Left ventricle myocardium inferior (tissue), 1 donor: Measurements from ENCODE around the gene CANT1. TPM values are rescaled to one million over a fixed set of nuclear protein-coding genes. Genes with fewer than 3 reads are reported as not detected.

Experiments used
- DNase-seq: peaks from one replicate; pipeline ENCODE4 v3.0.0-alpha.2; 2020
- H3K27ac ChIP-seq: fragments of 200-600 bp; replicated peaks from 2 replicates; pipeline ENCODE4 v1.8.0; 2021
- H3K27me3 ChIP-seq: fragments of 200-600 bp; 2 replicates; pipeline ENCODE4 v1.8.0; 2021; ENCODE audit warnings: low read depth
- H3K36me3 ChIP-seq: fragments of 200-600 bp; 2 replicates; pipeline ENCODE4 v1.8.0; 2021
- H3K4me1 ChIP-seq: fragments of 200-600 bp; 2 replicates; pipeline ENCODE4 v1.8.0; 2021
- H3K4me3 ChIP-seq: fragments of 200-600 bp; 2 replicates; pipeline ENCODE4 v1.8.0; 2021; ENCODE audit warnings: mild to moderate bottlenecking, moderate library complexity
- H3K9me3 ChIP-seq: fragments of 200-600 bp; replicated peaks from 2 replicates; pipeline ENCODE4 v1.8.0; 2021
- CTCF ChIP-seq: fragments of 200-600 bp; IDR thresholded peaks from 2 replicates; pipeline ENCODE4 v1.8.0; 2021; ENCODE audit warnings: antibody characterized with exemption, mild to moderate bottlenecking, borderline replicate concordance
- intact Hi-C: fragments of 100-400 bp; cut with micrococcal nuclease; formaldehyde crosslinking; loops from one replicate; pipeline ENCODE4 v1.11.0; 2022
- long read RNA-seq: library from polyadenylated mRNA; unstranded; transcript quantifications from one replicate; pipeline ENCODE4 v2.0.0, GENCODE V29; 2021
- total RNA-seq: library from RNA; stranded (reverse); fragmentation: NEBNext Ultra II Directional; extraction: Animal tissue kit (Norgen Biotek cat#: 25700); gene quantifications from one replicate; pipeline ENCODE4 v1.2.1, GENCODE V29; 2021
- donor health status: DM: no; HTN: yes; CAD: no; lungs with severe emphysema.

The CANT1 gene
- total RNA-seq, result 24.2 TPM
- long read RNA-seq, transcript CANT1-202 (5 exons, 3,252 nt), result major isoform, 10 of 40 reads
- long read RNA-seq, transcript CANT1-201 (4 exons, 3,534 nt), result minor isoform, 8 of 40 reads
- long read RNA-seq, partial matches to known transcripts, result 6 of 40 reads
- long read RNA-seq, other reads (novel, unspliced or antisense), result 15 of 40 reads

DNA sequence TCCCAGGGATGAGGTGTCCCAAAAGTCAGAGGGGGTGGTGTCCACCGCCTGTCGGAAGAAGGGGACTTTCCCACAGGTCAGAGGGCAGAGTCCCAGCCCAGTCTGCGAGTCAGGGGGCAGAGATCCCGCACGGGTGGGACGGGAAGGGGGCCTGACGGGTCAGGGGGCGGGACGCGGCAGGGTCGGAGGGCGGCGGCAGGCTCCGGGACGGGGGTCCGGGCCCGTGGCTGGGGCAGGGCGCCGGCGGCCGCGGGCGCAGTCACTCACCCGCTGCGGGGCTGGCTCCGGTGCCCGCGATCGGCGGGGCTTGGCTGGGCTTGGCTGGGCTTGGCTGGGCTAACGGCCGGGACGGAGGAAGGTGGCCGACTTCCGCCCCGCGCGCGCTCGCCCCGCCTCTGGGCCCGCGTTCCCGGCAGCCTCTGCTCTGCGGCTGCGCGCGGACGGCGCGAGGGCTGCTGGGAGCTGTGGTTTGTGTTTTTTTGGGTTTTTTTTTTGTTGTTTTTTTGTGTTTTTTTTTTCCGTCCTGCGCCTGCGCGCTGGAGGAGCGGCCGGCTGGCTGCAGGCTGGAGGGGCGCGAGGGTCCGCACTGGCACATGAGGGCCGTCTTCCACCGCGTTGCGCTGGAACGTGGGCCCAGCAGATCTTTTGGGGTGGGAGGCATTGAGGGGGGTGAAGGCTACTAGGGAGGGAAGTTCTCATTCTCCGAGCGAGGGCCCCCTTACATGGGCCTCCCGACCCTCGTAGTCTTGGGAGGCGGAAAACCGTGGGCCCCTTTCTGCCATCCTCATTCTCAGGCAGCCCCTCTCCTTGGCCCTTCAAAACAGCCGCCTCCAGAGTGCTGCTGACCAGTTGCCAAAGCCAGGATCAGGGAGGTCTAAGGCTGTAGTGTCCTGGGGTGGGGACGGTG is at the start of gene CANT1:
Gene CANT1 (minus strand): TSS at position 368 of the 907 bp plus-strand sequence. CDS start 12,142 bp downstream, outside the sequence.
- Histone ChIP-seq H3K4me1 (peaks cover 53% of the 10 kb centered on the region), H3K36me3 (no peaks in the 10 kb centered on the region), H3K9me3 (no peaks in the 10 kb centered on the region), H3K4me3 (peak within 1 kb of the TSS; percentile 85), H3K27me3 (no peaks in the 10 kb centered on the region), H3K27ac (peak within 1 kb of the TSS; percentile 95)
- no peak for TF ChIP-seq CTCF
- intact Hi-C loops, result no loop called here
- DNase-seq, result peak; percentile 88

GRCh38 chr17:79057737-79058385 is 48.3 kb upstream of the CANT1 start:
- Histone ChIP-seq H3K27me3 (no peaks in the 10 kb centered on the region), H3K36me3 (no peaks in the 10 kb centered on the region), H3K4me1 (peaks cover 11% of the 10 kb centered on the region), H3K9me3 (peaks cover 16% of the 10 kb centered on the region), H3K27ac (no peak overlapping the region), H3K4me3 (no peak overlapping the region)
- no peak for DNase-seq
- no peak for TF ChIP-seq CTCF
- intact Hi-C loops, result no loop called here

DNA sequence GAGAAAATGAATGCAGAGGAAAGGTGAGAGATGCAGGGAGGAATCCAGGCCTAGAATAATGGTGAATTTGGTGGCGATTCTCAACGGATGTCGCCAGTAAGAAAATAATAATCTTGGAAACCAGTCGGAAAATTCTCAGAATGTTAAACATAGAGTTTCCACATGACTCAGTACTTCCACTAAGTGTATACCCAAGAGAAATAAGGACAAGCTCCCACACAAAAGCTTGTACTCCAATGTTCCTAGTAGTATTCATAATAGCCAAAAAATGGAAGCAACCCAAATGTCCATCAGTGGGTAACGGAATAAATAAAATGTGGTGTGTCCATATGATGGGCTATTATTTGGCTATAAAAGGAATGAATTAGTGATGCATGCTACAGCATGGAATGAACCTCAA is 45.6 kb upstream of the CANT1 start:
- Histone ChIP-seq H3K36me3 (no peaks in the 10 kb centered on the region), H3K4me1 (peaks cover 15% of the 10 kb centered on the region), H3K4me3 (no peak overlapping the region), H3K27ac (peak overlapping the region; percentile 57), H3K9me3 (peaks cover 16% of the 10 kb centered on the region), H3K27me3 (no peaks in the 10 kb centered on the region)
- DNase-seq, result no peak
- intact Hi-C loops, result no loop called here
- TF ChIP-seq CTCF, result no peak

DNA sequence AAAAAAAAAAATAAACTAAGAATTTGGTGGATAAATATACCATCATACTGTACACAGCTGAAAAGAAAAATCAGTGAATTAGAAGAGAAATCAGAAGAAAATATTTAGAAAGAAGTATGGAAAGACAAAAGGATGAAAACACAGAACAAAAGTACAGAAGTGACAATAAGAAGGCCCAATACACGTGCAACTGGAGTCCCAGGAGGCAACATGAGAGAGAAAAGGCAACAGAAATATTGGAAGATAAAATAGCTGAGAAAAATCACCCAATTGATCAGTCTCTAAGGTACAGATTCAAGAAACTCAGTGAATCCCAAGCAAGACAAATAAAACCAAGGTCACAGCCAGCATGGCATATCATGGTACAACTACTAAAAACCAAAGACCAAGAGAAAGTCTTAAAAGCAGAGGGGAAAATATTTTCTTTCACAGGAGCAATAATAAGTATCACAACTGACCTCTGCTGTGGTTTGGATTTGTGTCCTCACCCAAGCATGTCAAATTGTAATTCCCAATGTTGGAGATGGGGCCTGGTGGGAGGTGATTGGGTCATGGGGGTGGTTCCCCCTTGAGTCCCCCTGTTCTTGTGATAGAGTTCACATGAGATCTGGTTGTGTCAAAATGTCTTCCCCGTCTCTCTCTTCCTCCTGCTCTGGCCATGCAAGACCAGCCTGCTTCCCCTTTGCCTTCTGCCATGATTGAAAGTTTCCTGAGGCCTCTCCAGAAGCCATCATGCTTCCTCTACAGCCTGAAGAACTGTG is 44.8 kb upstream of the CANT1 start:
- peaks cover 18% of the 10 kb centered on the region for H3K4me1 ChIP-seq
- DNase-seq, result no peak
- H3K27me3 ChIP-seq, result no peaks in the 10 kb centered on the region
- intact Hi-C loops, result no loop called here
- TF ChIP-seq CTCF, result no peak
- H3K9me3 ChIP-seq, result peaks cover 16% of the 10 kb centered on the region
- peaks cover 7% of the 10 kb centered on the region for H3K36me3 ChIP-seq
- H3K27ac ChIP-seq, result peak overlapping the region; percentile 57
- no peak overlapping the region for H3K4me3 ChIP-seq
